Keratinocyte (primary cell): ENCODE results near the gene MEG3. TPM values are rescaled to one million over a fixed set of nuclear protein-coding genes. Genes with fewer than 3 reads are reported as not detected.

ENCODE experiments used
- DNase-seq: peaks from one replicate; pipeline ENCODE4 v3.0.0-alpha.2; 2011; ENCODE audit warnings: low read depth, missing footprints, low spot score
- FAIRE-seq: peaks from 2 replicates; lab custom pipeline; 2011; peaks lifted over from hg19 to GRCh38; lab: Jason Lieb, UNC
- H2AFZ ChIP-seq: 2 replicates; pipeline ENCODE4 v1.6.0; 2012; ENCODE audit warnings: low read length, control low read depth, inconsistent platforms; ENCODE audit not compliant: control insufficient read depth
- H3K27ac ChIP-seq: 2 replicates; pipeline ENCODE4 v1.5.1; 2011; ENCODE audit warnings: low read length; ENCODE audit not compliant: control insufficient read depth, insufficient read depth
- H3K27me3 ChIP-seq: 3 replicates; pipeline ENCODE4 v1.6.0; 2011; ENCODE audit warnings: low read length; ENCODE audit not compliant: control insufficient read depth, insufficient read depth; ENCODE audit errors: extremely low read depth
- H3K36me3 ChIP-seq, 2 experiments: 2 replicates in 1 of 2; 3 replicates in 1 of 2; pipeline ENCODE4 v1.5.1; 2011; ENCODE audit warnings: low read length in 2 of 2, mild to moderate bottlenecking in 1 of 2; ENCODE audit not compliant: control insufficient read depth in 2 of 2, insufficient read depth in 2 of 2; ENCODE audit errors: extremely low read depth in 1 of 2
- H3K4me1 ChIP-seq: 3 replicates; pipeline ENCODE4 v1.5.1; 2011; ENCODE audit warnings: low read length; ENCODE audit not compliant: control insufficient read depth, insufficient read depth; ENCODE audit errors: extremely low read depth
- H3K4me2 ChIP-seq: 3 replicates; pipeline ENCODE4 v1.6.0; 2011; ENCODE audit warnings: low read depth, low read length; ENCODE audit not compliant: control insufficient read depth, insufficient read depth; ENCODE audit errors: extremely low read depth
- H3K4me3 ChIP-seq, 3 experiments: fragments of 200-600 bp in 1 of 3; sonication (generic) in 1 of 3; 2 replicates in 2 of 3; 3 replicates in 1 of 3; pipeline ENCODE4 v1.5.1; 2011 to 2016; ENCODE audit warnings: low read length in 3 of 3, mild to moderate bottlenecking in 3 of 3, control low read depth in 2 of 3, inconsistent platforms in 1 of 3, low read depth in 1 of 3, mixed read lengths in 1 of 3, mixed run types in 1 of 3, moderate library complexity in 1 of 3; ENCODE audit not compliant: control insufficient read depth in 2 of 3, insufficient read depth in 2 of 3; ENCODE audit errors: extremely low read depth in 1 of 3
- H3K79me2 ChIP-seq: 2 replicates; pipeline ENCODE4 v1.6.0; 2012; ENCODE audit warnings: low read length; ENCODE audit not compliant: control insufficient read depth, insufficient read depth
- H3K9ac ChIP-seq: 3 replicates; pipeline ENCODE4 v1.6.0; 2011; ENCODE audit warnings: low read length; ENCODE audit not compliant: control insufficient read depth, insufficient read depth; ENCODE audit errors: extremely low read depth
- H3K9me1 ChIP-seq: 3 replicates; pipeline ENCODE4 v1.6.0; 2011; ENCODE audit warnings: low read length; ENCODE audit not compliant: control insufficient read depth, insufficient read depth; ENCODE audit errors: extremely low read depth
- H3K9me3 ChIP-seq: 2 replicates; pipeline ENCODE4 v1.5.1; 2012; ENCODE audit warnings: low read depth, low read length; ENCODE audit not compliant: control insufficient read depth
- H4K20me1 ChIP-seq: 3 replicates; pipeline ENCODE4 v1.6.0; 2011; ENCODE audit warnings: low read length; ENCODE audit not compliant: control insufficient read depth, insufficient read depth; ENCODE audit errors: extremely low read depth
- EZH2 ChIP-seq: IDR thresholded peaks from one replicate; pipeline ENCODE4 v1.6.1; 2012; ENCODE audit warnings: inconsistent platforms, mild to moderate bottlenecking, low read length, moderate library complexity
- dilution Hi-C: fragments of 300-500 bp; cut with MboI; formaldehyde crosslinking; loops from one replicate; pipeline ENCODE4 v1.7.0; 2020; ENCODE audit warnings: low sequenced_read_pairs; ENCODE audit not compliant: extremely low pct_ligation_motif_present
- polyA plus RNA-seq, 5 experiments: library from polyadenylated mRNA; depleted of rRNA in 3 of 5; stranded (reverse) in 3 of 5; stranded (forward) in 1 of 5; unstranded in 1 of 5; fragments of >200 nt; gene quantifications; 1 replicate in 1 of 5; 2 replicates in 3 of 5; 3 replicates in 1 of 5; pipeline versions ENCODE4 v1.2.1 to v1.2.3, GENCODE V29; 2011 to 2012; ENCODE audit warnings: missing spikeins in 2 of 5, low read depth in 1 of 5, low replicate concordance in 1 of 5
- TF ChIP-seq, protein P1 (sequence below), 3 experiments: IDR thresholded peaks in 1 of 3; conservative IDR thresholded peaks in 1 of 3; optimal IDR thresholded peaks in 1 of 3; 2 replicates in 2 of 3; 3 replicates in 1 of 3; pipeline versions ENCODE3 to v1.5.1; 2011; ENCODE audit warnings: low read length in 3 of 3, mild to moderate bottlenecking in 3 of 3, moderate library complexity in 2 of 3, control low read depth in 1 of 3, inconsistent platforms in 1 of 3; ENCODE audit not compliant: insufficient read depth in 2 of 3; ENCODE audit errors: extremely low read depth in 1 of 3

Gene MEG3
- polyA plus RNA-seq, 1 donor (not counting 4 experiments of a cell fraction or from before 2014, with no cell fraction given), result 5.6 TPM

DNA sequence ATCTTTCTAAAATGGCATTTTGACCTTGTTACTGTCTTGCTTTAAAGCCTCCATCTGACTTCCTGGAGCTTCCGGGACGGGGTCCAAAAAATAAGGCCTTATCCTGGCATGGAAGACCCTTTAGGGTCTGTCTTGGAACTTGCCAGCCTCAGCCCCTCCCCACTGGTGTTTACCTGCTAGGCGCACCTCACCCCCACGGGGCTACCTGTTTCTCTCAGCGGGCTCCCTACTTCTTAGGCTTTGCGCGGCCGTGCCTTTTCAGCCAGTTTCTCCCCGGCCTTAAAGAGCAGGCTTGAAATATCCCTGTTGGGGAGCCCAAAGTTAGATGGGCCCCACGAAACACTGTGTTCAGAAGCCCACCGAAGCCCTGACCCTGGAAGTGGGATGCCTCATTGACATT lies 72.5 kb downstream of the MEG3 start:
- dilution Hi-C loops, result no loop called here
- H3K4me1 ChIP-seq, result no peaks in the 10 kb centered on the region
- H3K36me3 ChIP-seq, result no peaks in the 10 kb centered on the region
- no peak overlapping the region for H3K9ac ChIP-seq
- no peak overlapping the region for H2AFZ ChIP-seq
- H3K27ac ChIP-seq, result no peak overlapping the region
- no peak overlapping the region for H3K4me2 ChIP-seq
- H3K9me3 ChIP-seq, result no peaks in the 10 kb centered on the region
- H3K79me2 ChIP-seq, result no peaks in the 10 kb centered on the region
- no peaks in the 10 kb centered on the region for H4K20me1 ChIP-seq
- TF ChIP-seq EZH2, result no peak
- TF ChIP-seq, protein P1, sequence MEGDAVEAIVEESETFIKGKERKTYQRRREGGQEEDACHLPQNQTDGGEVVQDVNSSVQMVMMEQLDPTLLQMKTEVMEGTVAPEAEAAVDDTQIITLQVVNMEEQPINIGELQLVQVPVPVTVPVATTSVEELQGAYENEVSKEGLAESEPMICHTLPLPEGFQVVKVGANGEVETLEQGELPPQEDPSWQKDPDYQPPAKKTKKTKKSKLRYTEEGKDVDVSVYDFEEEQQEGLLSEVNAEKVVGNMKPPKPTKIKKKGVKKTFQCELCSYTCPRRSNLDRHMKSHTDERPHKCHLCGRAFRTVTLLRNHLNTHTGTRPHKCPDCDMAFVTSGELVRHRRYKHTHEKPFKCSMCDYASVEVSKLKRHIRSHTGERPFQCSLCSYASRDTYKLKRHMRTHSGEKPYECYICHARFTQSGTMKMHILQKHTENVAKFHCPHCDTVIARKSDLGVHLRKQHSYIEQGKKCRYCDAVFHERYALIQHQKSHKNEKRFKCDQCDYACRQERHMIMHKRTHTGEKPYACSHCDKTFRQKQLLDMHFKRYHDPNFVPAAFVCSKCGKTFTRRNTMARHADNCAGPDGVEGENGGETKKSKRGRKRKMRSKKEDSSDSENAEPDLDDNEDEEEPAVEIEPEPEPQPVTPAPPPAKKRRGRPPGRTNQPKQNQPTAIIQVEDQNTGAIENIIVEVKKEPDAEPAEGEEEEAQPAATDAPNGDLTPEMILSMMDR (optimal IDR thresholded peaks at IDR 0.05 in 1 of 3, IDR thresholded peaks at IDR 0.05 in 1 of 3, conservative IDR thresholded peaks at IDR 0.05 in 1 of 3; ENCODE audit: extremely low read depth in 1 of 3, insufficient read depth in 2 of 3, low read length in 3 of 3), result no peak
- H3K4me3 ChIP-seq, result no peak overlapping the region
- H3K9me1 ChIP-seq, result no peaks in the 10 kb centered on the region
- no peaks in the 10 kb centered on the region for H3K27me3 ChIP-seq
- DNase-seq, result no peak
- no peak for FAIRE-seq

- peaks cover 3% of the 10 kb centered on the region for H3K27me3 ChIP-seq
- dilution Hi-C loops, result no loop called here
- no peaks in the 10 kb centered on the region for H3K36me3 ChIP-seq
- H3K9ac ChIP-seq, result no peak overlapping the region
- no peak overlapping the region for H2AFZ ChIP-seq
- no peaks in the 10 kb centered on the region for H3K4me1 ChIP-seq
- H3K9me3 ChIP-seq, result no peaks in the 10 kb centered on the region
- H4K20me1 ChIP-seq, result no peaks in the 10 kb centered on the region
- no peaks in the 10 kb centered on the region for H3K9me1 ChIP-seq
- H3K27ac ChIP-seq, result no peak overlapping the region
- no peaks in the 10 kb centered on the region for H3K79me2 ChIP-seq
- FAIRE-seq (no peak), DNase-seq (no peak)
- no peak overlapping the region for H3K4me2 ChIP-seq
- TF ChIP-seq, protein P1 (optimal IDR thresholded peaks at IDR 0.05 in 1 of 3, IDR thresholded peaks at IDR 0.05 in 1 of 3, conservative IDR thresholded peaks at IDR 0.05 in 1 of 3; ENCODE audit: extremely low read depth in 1 of 3, insufficient read depth in 2 of 3, low read length in 3 of 3), result no peak
- no peak for TF ChIP-seq EZH2
- no peak overlapping the region for H3K4me3 ChIP-seq
These were observed 73.3 kb downstream of the MEG3 start for GRCh38 chr14:100898935-100899883.
